SK-N-MC (cell line): ENCODE measurements around the gene ST6GAL1.

ENCODE experiments used
- EZH2 ChIP-seq: fragments of 200-600 bp; sonication (generic); IDR thresholded peaks from one replicate; pipeline ENCODE4 v1.6.1; 2017; ENCODE audit warnings: antibody characterized with exemption
- POLR2AphosphoS5 ChIP-seq: IDR thresholded peaks from 2 replicates; pipeline ENCODE4 v1.6.1; 2012; ENCODE audit warnings: mild to moderate bottlenecking, low read depth, low read length, borderline replicate concordance

DNA sequence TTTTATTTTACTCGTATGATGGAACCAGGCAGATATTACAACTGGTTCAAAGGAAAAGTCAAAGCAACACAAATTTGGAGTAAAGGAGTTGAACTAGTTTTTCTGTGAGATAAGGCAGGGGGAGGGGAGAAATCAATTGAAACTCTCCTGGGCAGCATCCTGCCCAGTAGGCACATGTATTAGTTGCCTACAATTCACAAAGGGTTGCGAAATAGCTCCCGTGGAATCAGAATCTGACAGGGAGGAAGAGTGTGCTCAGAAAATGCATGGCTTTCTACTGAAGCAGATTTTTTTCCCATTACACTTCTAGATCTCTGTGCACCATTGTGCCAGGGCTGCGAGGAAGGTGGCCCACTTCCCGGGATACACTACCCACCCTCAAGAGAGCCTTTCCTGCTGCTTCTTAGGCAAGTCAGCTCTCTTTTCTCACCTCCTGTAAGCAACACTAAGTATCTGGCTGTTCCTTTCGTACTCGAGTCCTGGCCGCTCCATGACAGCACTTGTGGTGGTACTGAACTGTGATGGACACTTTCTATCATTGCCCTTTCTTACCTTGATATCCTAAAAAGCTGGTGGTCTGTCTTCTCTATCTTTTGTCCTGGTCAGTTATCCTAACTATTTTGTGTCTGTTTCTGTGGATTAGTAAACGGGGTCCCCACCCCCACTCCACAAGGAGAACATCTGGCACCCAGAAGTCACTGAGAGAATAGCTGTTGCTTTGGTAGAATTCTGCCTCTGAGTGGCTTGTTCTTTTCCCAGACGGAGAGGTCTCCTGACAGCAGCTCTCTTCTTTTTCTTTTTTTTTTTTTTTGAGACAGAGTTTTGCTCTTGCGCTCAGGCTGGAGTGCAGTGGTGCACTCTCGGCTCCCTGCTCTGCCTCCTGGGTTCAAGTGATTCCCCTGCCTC, 134.1 kb downstream of the ST6GAL1 start:
- TF ChIP-seq POLR2AphosphoS5 (no peak), EZH2 (no peak)
